IMR-90 (cell line): ENCODE measurements around the gene KLHL29. TPM values are rescaled to one million over a fixed set of nuclear protein-coding genes. Genes with fewer than 3 reads are reported as not detected.

Source experiments
- ATAC-seq: fragments of 200-7000 bp; cut with Tn5 transposase; 2 replicates; pipeline ENCODE4 v1.9.1; 2020; ENCODE audit warnings: low read depth, mild to moderate bottlenecking, moderate library complexity
- BruUV-seq: library from RNA; stranded (reverse); fragments of 400-500 nt; replicated peaks from 2 replicates; lab custom pipeline; 2021; lab: Mats Ljungman, UMichigan
- CTCF ChIA-PET: fragments of 300-600 bp; formaldehyde crosslinking; extraction: SDS; loops from one replicate; lab custom pipeline; 2021; ENCODE audit warnings: antibody characterized with exemption; lab: Yijun Ruan, JAX
- POLR2A ChIA-PET: fragments of 300-600 bp; sonication (Branson Sonifier 250); formaldehyde crosslinking; loops from one replicate; lab custom pipeline; 2022; ENCODE audit warnings: antibody characterized with exemption; ENCODE audit not compliant: unreplicated experiment; lab: Charles Lee
- DNase-seq: peaks from one replicate; pipeline ENCODE4 v3.0.0; 2013
- H2AFZ ChIP-seq: replicated peaks from 2 replicates; pipeline ENCODE3; 2013; ENCODE audit warnings: low read length, mild to moderate bottlenecking; ENCODE audit not compliant: poor library complexity
- H2AK5ac ChIP-seq: 2 replicates; pipeline ENCODE4 v1.6.1; 2013; ENCODE audit warnings: low read depth, low read length, inconsistent platforms
- H2AK9ac ChIP-seq: replicated peaks from 2 replicates; pipeline ENCODE3; 2013; ENCODE audit warnings: mild to moderate bottlenecking, low read depth, low read length, moderate library complexity; ENCODE audit not compliant: poor library complexity
- H2BK120ac ChIP-seq: 2 replicates; pipeline ENCODE4 v1.6.1; 2013; ENCODE audit warnings: low read depth, low read length, inconsistent platforms
- H2BK15ac ChIP-seq: 3 replicates; pipeline ENCODE4 v1.6.1; 2013; ENCODE audit warnings: low read depth, low read length, inconsistent platforms
- H2BK20ac ChIP-seq: 2 replicates; pipeline ENCODE4 v1.6.1; 2013; ENCODE audit warnings: low read depth, mild to moderate bottlenecking, inconsistent platforms, low read length, moderate library complexity
- H2BK5ac ChIP-seq: 2 replicates; pipeline ENCODE4 v1.6.1; 2013; ENCODE audit warnings: mild to moderate bottlenecking, low read depth, low read length, inconsistent platforms; ENCODE audit not compliant: poor library complexity, severe bottlenecking
- H3K14ac ChIP-seq: replicated peaks from 2 replicates; pipeline ENCODE4 v1.6.1; 2013; ENCODE audit warnings: low read depth, low read length, inconsistent platforms
- H3K18ac ChIP-seq: 2 replicates; pipeline ENCODE4 v1.6.1; 2013; ENCODE audit warnings: low read depth, low read length, control low read depth
- H3K23ac ChIP-seq: 2 replicates; pipeline ENCODE4 v1.6.1; 2013; ENCODE audit warnings: low read depth, low read length, inconsistent platforms
- H3K27ac ChIP-seq: 2 replicates; pipeline ENCODE4 v1.5.1; 2013; ENCODE audit warnings: mild to moderate bottlenecking, control low read depth, low read length; ENCODE audit not compliant: insufficient read depth
- H3K27me3 ChIP-seq: 2 replicates; pipeline ENCODE4 v1.6.1; 2013; ENCODE audit warnings: low read length; ENCODE audit not compliant: control insufficient read depth, insufficient read depth
- H3K36me3 ChIP-seq: 2 replicates; pipeline ENCODE4 v1.6.1; 2013; ENCODE audit warnings: low read length, mixed read lengths; ENCODE audit not compliant: control insufficient read depth, insufficient read depth
- H3K4ac ChIP-seq: 2 replicates; pipeline ENCODE4 v1.6.1; 2013; ENCODE audit warnings: low read depth, low read length, inconsistent platforms
- H3K4me1 ChIP-seq: 2 replicates; pipeline ENCODE4 v1.6.1; 2013; ENCODE audit warnings: low read length, mixed read lengths; ENCODE audit not compliant: control insufficient read depth, insufficient read depth
- H3K4me2 ChIP-seq: 2 replicates; pipeline ENCODE4 v1.6.1; 2013; ENCODE audit warnings: low read depth, mild to moderate bottlenecking, control low read depth, low read length, moderate library complexity
- H3K4me3 ChIP-seq: 2 replicates; pipeline ENCODE4 v1.5.1; 2013; ENCODE audit warnings: low read depth, mild to moderate bottlenecking, control low read depth, low read length, moderate library complexity; ENCODE audit not compliant: insufficient read depth
- H3K56ac ChIP-seq: 2 replicates; pipeline ENCODE4 v1.6.1; 2013; ENCODE audit warnings: low read length, inconsistent platforms; ENCODE audit not compliant: insufficient read depth; ENCODE audit errors: extremely low read depth
- H3K79me1 ChIP-seq, 2 experiments: 2 replicates each; pipeline ENCODE4 v1.6.1; 2013; ENCODE audit warnings: low read length in 2 of 2, inconsistent platforms in 1 of 2, low read depth in 1 of 2
- H3K9ac ChIP-seq: 2 replicates; pipeline ENCODE4 v1.6.1; 2013; ENCODE audit warnings: low read depth, low read length, control low read depth
- H3K9me1 ChIP-seq: 2 replicates; pipeline ENCODE4 v1.6.1; 2013; ENCODE audit warnings: low read length, inconsistent platforms; ENCODE audit not compliant: insufficient read depth
- H3K9me3 ChIP-seq: 2 replicates; pipeline ENCODE4 v1.6.1; 2013; ENCODE audit warnings: low read length; ENCODE audit not compliant: control insufficient read depth, insufficient read depth
- H4K20me1 ChIP-seq: 2 replicates; pipeline ENCODE4 v1.6.1; 2013; ENCODE audit warnings: low read length, inconsistent platforms; ENCODE audit not compliant: insufficient read depth
- H4K5ac ChIP-seq: 2 replicates; pipeline ENCODE4 v1.6.1; 2013; ENCODE audit warnings: mild to moderate bottlenecking, low read depth, low read length, control low read depth
- H4K8ac ChIP-seq, 2 experiments: 2 replicates each; pipeline ENCODE4 v1.6.1; 2013; ENCODE audit warnings: low read depth in 2 of 2, low read length in 2 of 2, control low read depth in 1 of 2, inconsistent platforms in 1 of 2
- H4K91ac ChIP-seq: 2 replicates; pipeline ENCODE4 v1.6.1; 2013; ENCODE audit warnings: low read depth, low read length, inconsistent platforms; ENCODE audit not compliant: insufficient read depth
- CTCF ChIP-seq: conservative IDR thresholded peaks from 2 replicates; pipeline ENCODE4 v1.5.1; 2012; ENCODE audit warnings: mild to moderate bottlenecking, low read depth, low read length, improper control_type of control experiment
- ELK1 ChIP-seq: fragments of 150-350 bp; IDR thresholded peaks from 2 replicates; pipeline ENCODE4 v1.6.1; 2016; ENCODE audit warnings: low read depth, mild to moderate bottlenecking, low read length, moderate library complexity, borderline replicate concordance
- MAFK ChIP-seq: IDR thresholded peaks from 2 replicates; pipeline ENCODE4 v1.6.1; 2012; ENCODE audit warnings: low read depth, low read length, improper control_type of control experiment
- MAZ ChIP-seq: IDR thresholded peaks from 2 replicates; pipeline ENCODE4 v1.6.1; 2012; ENCODE audit warnings: low read depth, mild to moderate bottlenecking, low read length, improper control_type of control experiment, moderate library complexity, borderline replicate concordance
- MXI1 ChIP-seq: IDR thresholded peaks from 2 replicates; pipeline ENCODE4 v1.6.1; 2012; ENCODE audit warnings: low read depth, mild to moderate bottlenecking, low read length, moderate library complexity, borderline replicate concordance
- NFE2L2 ChIP-seq: fragments of 150-350 bp; IDR thresholded peaks from 2 replicates; pipeline ENCODE4 v1.6.1; 2016; ENCODE audit warnings: low read depth, mild to moderate bottlenecking, low read length
- RAD21 ChIP-seq: IDR thresholded peaks from 2 replicates; pipeline ENCODE4 v1.6.1; 2012; ENCODE audit warnings: low read length, improper control_type of control experiment
- WGBS, 2 experiments: methylation state at CpG; one replicate each; pipeline versions ENCODE4 v1.1.5 to v1.1.7; 2013; ENCODE audit warnings: missing lambda C conversion rate in 2 of 2; ENCODE audit not compliant: insufficient read length in 1 of 2; ENCODE audit errors: extremely low coverage in 2 of 2; 5-methylcytosine and 5-hydroxymethylcytosine counted together
- dilution Hi-C: fragments of 300-500 bp; cut with HindIII; formaldehyde crosslinking; loops from one replicate; pipeline ENCODE4 v1.14.3; 2018; ENCODE audit warnings: low sequenced_read_pairs; ENCODE audit not compliant: unreplicated experiment
- in situ Hi-C: fragments of 300-500 bp; cut with MboI; formaldehyde crosslinking; loops from 3 replicates; pipeline ENCODE4 v1.14.3; 2019; ENCODE audit warnings: low sequenced_read_pairs, inconsistent platforms, mixed read lengths
- intact Hi-C: fragments of 100-400 bp; cut with micrococcal nuclease; formaldehyde crosslinking; loops from 2 replicates; pipeline ENCODE4 v1.10.0; 2022
- polyA plus RNA-seq, 3 experiments: library from polyadenylated mRNA; depleted of rRNA; stranded (reverse); fragments of >200 nt; gene quantifications; 2 replicates each; pipeline ENCODE4 v1.2.3, GENCODE V29; 2012; ENCODE audit warnings: low replicate concordance in 1 of 3
- total RNA-seq: library from RNA; depleted of rRNA; stranded (reverse); fragments of >200 nt; gene quantifications from 2 replicates; pipeline ENCODE4 v1.2.3, GENCODE V29; 2012

The KLHL29 gene
- total and polyA plus RNA-seq, 2 of the 4 experiments (the other 2 are of a cell fraction): 2.0 to 8.0 TPM

- TF ChIP-seq NFE2L2 (no peak), RAD21 (no peak), MXI1 (no peak), ELK1 (no peak), CTCF (no peak), MAZ (no peak), MAFK (no peak)
- Histone ChIP-seq H3K4me3 (no peak overlapping the region), H3K56ac (no peak overlapping the region), H3K4me1 (peaks cover 26% of the 10 kb centered on the region), H3K27ac (no peak overlapping the region), H3K9me3 (no peaks in the 10 kb centered on the region), H2BK20ac (no peak overlapping the region; the same call in 1 of the 2 replicates), H2BK15ac (no peak overlapping the region), H2AFZ (no peak overlapping the region), H3K36me3 (no peaks in the 10 kb centered on the region), H3K4ac (no peak overlapping the region; the same call in 1 of the 2 replicates), H4K8ac (no peak overlapping the region), H2AK9ac (no peak overlapping the region), H3K9ac (no peak overlapping the region), H3K79me1 (peaks cover 35 to 42% of the 10 kb centered on the region in 2 experiments), H3K27me3 (no peaks in the 10 kb centered on the region), H2AK5ac (no peak overlapping the region), H3K14ac (no peak overlapping the region), H4K91ac (no peak overlapping the region), H4K5ac (no peak overlapping the region), H3K23ac (no peak overlapping the region), H2BK5ac (no peak overlapping the region), H4K20me1 (no peaks in the 10 kb centered on the region), H3K4me2 (no peak overlapping the region), H3K18ac (no peak overlapping the region; the same call in 1 of the 2 replicates), H3K9me1 (peaks cover 24% of the 10 kb centered on the region), H2BK120ac (no peak overlapping the region)
- in situ Hi-C loops: no loop called here
- ChIA-PET POLR2A (no interaction called here), CTCF (no interaction called here)
- intact Hi-C loops: no loop called here
- ATAC-seq: no peak
- dilution Hi-C loops: no loop called here
- WGBS, 2 experiments: no CpG with 5 or more reads among the region's 3 CpGs
- no peak for DNase-seq
- BruUV-seq: no TSS peak
Measured at GRCh38 chr2:23432531-23432930, 47.6 kb downstream of the KLHL29 start.
